SK-N-SH (cell line): Measurements from ENCODE around the gene TMPRSS6. TPM values are rescaled to one million over a fixed set of nuclear protein-coding genes. Genes with fewer than 3 reads are reported as not detected.
A peak's percentile ranks its signal among the peaks of the same experiment; 100 is the strongest.

Experiments used
- CTCF ChIA-PET: fragments of 300-600, 350-600 bp; formaldehyde crosslinking; extraction: SDS; loops from one replicate; lab custom pipeline; 2021; lab: Yijun Ruan, JAX
- POLR2A ChIA-PET: fragments of 350-600 bp; sonication (Branson Sonifier 250); formaldehyde crosslinking; extraction: SDS; loops from one replicate; lab custom pipeline; 2020; ENCODE audit warnings: antibody characterized with exemption, inconsistent platforms; lab: Yijun Ruan, JAX
- DNase-seq: peaks from one replicate; pipeline ENCODE4 v3.0.0; 2012
- H2AFZ ChIP-seq: fragments of 200-600 bp; sonication (generic); 2 replicates; pipeline ENCODE4 v1.8.1; 2016; ENCODE audit warnings: antibody characterized with exemption, mild to moderate bottlenecking, low read depth
- H3F3A ChIP-seq: fragments of 200-600 bp; sonication (generic); replicated peaks from 2 replicates; pipeline ENCODE3; 2016; ENCODE audit warnings: antibody characterized with exemption, mild to moderate bottlenecking; ENCODE audit not compliant: insufficient read depth
- H3K27ac ChIP-seq, 2 experiments: fragments of 200-500 bp in 1 of 2; fragments of 200-600 bp in 1 of 2; sonication (Bioruptor generic) in 1 of 2; sonication (generic), shearing (Covaris generic) in 1 of 2; 2 replicates each; pipeline versions ENCODE4 v1.5.1 to v1.6.1; 2014 to 2016; ENCODE audit warnings: low read depth in 2 of 2, inconsistent platforms in 1 of 2, low read length in 1 of 2, mild to moderate bottlenecking in 1 of 2, mixed read lengths in 1 of 2
- H3K27me3 ChIP-seq: fragments of 200-600 bp; sonication (generic), shearing (Covaris generic); 2 replicates; pipeline ENCODE4 v1.6.1; 2016; ENCODE audit warnings: mixed run types; ENCODE audit not compliant: insufficient read depth
- H3K36me3 ChIP-seq, 2 experiments: fragments of 200-500 bp in 1 of 2; fragments of 200-600 bp in 1 of 2; sonication (Bioruptor generic) in 1 of 2; sonication (generic) in 1 of 2; replicated peaks in 1 of 2; 2 replicates each; pipeline versions ENCODE3 to v1.5.1; 2014 to 2016; ENCODE audit warnings: low read length in 1 of 2, mild to moderate bottlenecking in 1 of 2; ENCODE audit not compliant: insufficient read depth in 2 of 2, control insufficient read depth in 1 of 2
- H3K4me1 ChIP-seq, 2 experiments: fragments of 200-500 bp in 1 of 2; fragments of 200-600 bp in 1 of 2; sonication (Bioruptor generic) in 1 of 2; sonication (generic), shearing (Covaris generic) in 1 of 2; 2 replicates each; pipeline versions ENCODE4 v1.5.1 to v1.6.1; 2014 to 2016; ENCODE audit warnings: low read depth in 1 of 2, low read length in 1 of 2, mixed run types in 1 of 2; ENCODE audit not compliant: insufficient read depth in 2 of 2, control insufficient read depth in 1 of 2
- H3K4me2 ChIP-seq: fragments of 200-600 bp; sonication (generic), shearing (Covaris generic); 2 replicates; pipeline ENCODE4 v1.6.1; 2017; ENCODE audit warnings: mixed run types
- H3K4me3 ChIP-seq, 2 experiments: fragments of 200-500 bp in 1 of 2; fragments of 200-600 bp in 1 of 2; sonication (Bioruptor generic) in 1 of 2; sonication (generic), shearing (Covaris generic) in 1 of 2; 2 replicates each; pipeline versions ENCODE4 v1.5.1 to v1.8.1; 2014 to 2016; ENCODE audit warnings: low read depth in 2 of 2, inconsistent platforms in 1 of 2, low read length in 1 of 2, mild to moderate bottlenecking in 1 of 2, mixed read lengths in 1 of 2, moderate library complexity in 1 of 2
- H3K79me2 ChIP-seq: fragments of 200-600 bp; sonication (generic); 2 replicates; pipeline ENCODE4 v1.8.1; 2017; ENCODE audit warnings: mild to moderate bottlenecking; ENCODE audit not compliant: insufficient read depth
- H3K9ac ChIP-seq: fragments of 200-600 bp; sonication (generic); 2 replicates; pipeline ENCODE4 v1.6.1; 2017; ENCODE audit warnings: mixed run types
- H3K9me2 ChIP-seq: fragments of 200-600 bp; sonication (generic); 2 replicates; pipeline ENCODE4 v1.6.1; 2017; ENCODE audit warnings: mixed run types
- H3K9me3 ChIP-seq: fragments of 200-600 bp; sonication (generic); 2 replicates; pipeline ENCODE4 v1.6.1; 2017; ENCODE audit warnings: mixed run types, mild to moderate bottlenecking, moderate library complexity
- H4K20me1 ChIP-seq: fragments of 200-600 bp; sonication (generic); 2 replicates; pipeline ENCODE4 v1.6.1; 2017; ENCODE audit warnings: mild to moderate bottlenecking, mixed run types; ENCODE audit not compliant: insufficient read depth
- ELF1 ChIP-seq: IDR thresholded peaks from 2 replicates; pipeline ENCODE4 v1.4.0; 2012
- EP300 ChIP-seq, 2 experiments: IDR thresholded peaks; 2 replicates each; pipeline versions ENCODE4 v1.4.0 to v1.6.1; 2012; ENCODE audit warnings: borderline replicate concordance in 1 of 2, low read depth in 1 of 2, low read length in 1 of 2
- FOSL2 ChIP-seq: IDR thresholded peaks from 2 replicates; pipeline ENCODE4 v1.4.0; 2012; ENCODE audit warnings: low read depth, mild to moderate bottlenecking, moderate library complexity, borderline replicate concordance
- FOXM1 ChIP-seq: IDR thresholded peaks from 2 replicates; pipeline ENCODE4 v1.4.0; 2012; ENCODE audit warnings: low read depth, mild to moderate bottlenecking
- JUND ChIP-seq: IDR thresholded peaks from 2 replicates; pipeline ENCODE4 v1.4.0; 2012
- MXI1 ChIP-seq: IDR thresholded peaks from 2 replicates; pipeline ENCODE4 v1.6.1; 2012; ENCODE audit warnings: mild to moderate bottlenecking, low read depth, low read length, improper control_type of control experiment
- RAD21 ChIP-seq: IDR thresholded peaks from 2 replicates; pipeline ENCODE4 v1.6.1; 2012; ENCODE audit warnings: mild to moderate bottlenecking, low read length
- RFX5 ChIP-seq: IDR thresholded peaks from 2 replicates; pipeline ENCODE4 v1.6.1; 2012; ENCODE audit warnings: mild to moderate bottlenecking, improper control_type of control experiment, low read length
- SIN3A ChIP-seq: IDR thresholded peaks from 2 replicates; pipeline ENCODE4 v1.6.1; 2012; ENCODE audit warnings: low read depth, mild to moderate bottlenecking, low read length, moderate library complexity, borderline replicate concordance
- TCF12 ChIP-seq: IDR thresholded peaks from 2 replicates; pipeline ENCODE4 v1.4.0; 2012
- WGBS: methylation state at CpG from one replicate; pipeline ENCODE4 v1.1.6; 2017; ENCODE audit warnings: low lambda C conversion rate; 5-methylcytosine and 5-hydroxymethylcytosine counted together
- polyA plus RNA-seq, 3 experiments: library from polyadenylated mRNA; depleted of rRNA; stranded (reverse); fragments of >200 nt; gene quantifications; 2 replicates each; pipeline ENCODE4 v1.2.3, GENCODE V29; 2012
- TF ChIP-seq, protein P1 (sequence below): IDR thresholded peaks from 2 replicates; pipeline ENCODE4 v1.4.0; 2012; ENCODE audit warnings: low read depth, borderline replicate concordance
- TF ChIP-seq, protein P2 (sequence below): IDR thresholded peaks from 2 replicates; pipeline ENCODE4 v1.4.0; 2012; ENCODE audit warnings: low read depth
- TF ChIP-seq, protein P3 (sequence below): IDR thresholded peaks from 2 replicates; pipeline ENCODE4 v1.4.0; 2012; ENCODE audit warnings: low read depth, borderline replicate concordance
- TF ChIP-seq, protein P4 (sequence below): fragments of 150-350 bp; IDR thresholded peaks from 2 replicates; pipeline ENCODE4 v1.6.1; 2016; ENCODE audit warnings: mild to moderate bottlenecking, low read depth, low read length

The TMPRSS6 gene
- polyA plus RNA-seq, 1 of the 3 experiments (the other 2 are of a cell fraction) = not detected

DNA sequence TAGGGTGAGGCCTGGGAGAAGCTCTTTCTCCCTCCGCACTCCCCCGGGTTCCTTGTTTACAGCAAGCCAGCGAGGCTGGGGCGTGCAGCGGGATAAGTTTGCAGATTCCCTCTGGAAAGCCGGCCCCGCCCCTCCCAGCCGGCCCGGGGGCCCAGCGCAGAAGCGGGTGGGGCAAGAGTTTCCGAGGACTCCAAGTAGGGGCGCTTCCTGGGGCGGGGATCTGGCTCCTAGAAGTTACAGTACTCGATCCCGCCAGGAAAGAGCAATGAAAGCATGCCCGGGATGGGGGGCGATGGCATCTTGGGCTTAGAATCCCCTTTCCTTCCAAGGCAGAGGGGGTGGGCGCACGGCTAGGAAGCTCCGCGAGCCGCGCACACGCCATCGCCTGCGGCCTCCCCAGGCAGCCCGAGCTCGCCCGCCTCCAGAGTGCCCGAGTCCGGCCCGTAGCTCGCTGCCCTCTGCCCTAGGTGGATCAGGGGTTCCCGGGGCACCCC is 90.7 kb downstream of the TMPRSS6 start:
- Histone ChIP-seq H3F3A (no peaks in the 10 kb centered on the region), H3K4me3 (peak overlapping the region; percentile 78 to 92), H3K4me1 (peaks cover 12 to 28% of the 10 kb centered on the region in 2 experiments; a peak in 2 of 4 replicates), H3K27ac (peak overlapping the region; percentile 42 to 89), H3K9me2 (no peaks in the 10 kb centered on the region), H3K9ac (peak overlapping the region; percentile 71), H3K36me3 (peaks cover 3 to 7% of the 10 kb centered on the region in 2 experiments), H3K79me2 (peaks cover 41% of the 10 kb centered on the region), H2AFZ (peak overlapping the region; percentile 96), H3K9me3 (no peaks in the 10 kb centered on the region), H3K4me2 (peak overlapping the region; percentile 94), H4K20me1 (no peaks in the 10 kb centered on the region), H3K27me3 (no peaks in the 10 kb centered on the region)
- DNase-seq = peak; percentile 68
- ChIA-PET POLR2A (interaction anchor here (1.2 to 1.8 kb wide), 2 partner anchors 10 to 32 kb away, joined by 4 to 5 read pairs; partner anchors contain the start of gene KCTD17), CTCF (interaction anchor here (0.7 to 1.8 kb wide), 9 partner anchors 9 to 163 kb away, joined by 3 to 5 read pairs (median 3); no protein-coding TSS in a partner anchor)
- TF ChIP-seq SIN3A = 0 out of 2 replicates have a peak, but pooled peaks have one; percentile 20
- TF ChIP-seq, protein P1, sequence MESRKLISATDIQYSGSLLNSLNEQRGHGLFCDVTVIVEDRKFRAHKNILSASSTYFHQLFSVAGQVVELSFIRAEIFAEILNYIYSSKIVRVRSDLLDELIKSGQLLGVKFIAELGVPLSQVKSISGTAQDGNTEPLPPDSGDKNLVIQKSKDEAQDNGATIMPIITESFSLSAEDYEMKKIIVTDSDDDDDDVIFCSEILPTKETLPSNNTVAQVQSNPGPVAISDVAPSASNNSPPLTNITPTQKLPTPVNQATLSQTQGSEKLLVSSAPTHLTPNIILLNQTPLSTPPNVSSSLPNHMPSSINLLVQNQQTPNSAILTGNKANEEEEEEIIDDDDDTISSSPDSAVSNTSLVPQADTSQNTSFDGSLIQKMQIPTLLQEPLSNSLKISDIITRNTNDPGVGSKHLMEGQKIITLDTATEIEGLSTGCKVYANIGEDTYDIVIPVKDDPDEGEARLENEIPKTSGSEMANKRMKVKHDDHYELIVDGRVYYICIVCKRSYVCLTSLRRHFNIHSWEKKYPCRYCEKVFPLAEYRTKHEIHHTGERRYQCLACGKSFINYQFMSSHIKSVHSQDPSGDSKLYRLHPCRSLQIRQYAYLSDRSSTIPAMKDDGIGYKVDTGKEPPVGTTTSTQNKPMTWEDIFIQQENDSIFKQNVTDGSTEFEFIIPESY = no peak
- TF ChIP-seq, protein P2, sequence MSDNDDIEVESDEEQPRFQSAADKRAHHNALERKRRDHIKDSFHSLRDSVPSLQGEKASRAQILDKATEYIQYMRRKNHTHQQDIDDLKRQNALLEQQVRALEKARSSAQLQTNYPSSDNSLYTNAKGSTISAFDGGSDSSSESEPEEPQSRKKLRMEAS = 0 out of 2 replicates have a peak, but pooled peaks have one; percentile 8
- whole genome bisulfite sequencing = 0% methylated on average over 13 of the region's 35 CpGs

DNA sequence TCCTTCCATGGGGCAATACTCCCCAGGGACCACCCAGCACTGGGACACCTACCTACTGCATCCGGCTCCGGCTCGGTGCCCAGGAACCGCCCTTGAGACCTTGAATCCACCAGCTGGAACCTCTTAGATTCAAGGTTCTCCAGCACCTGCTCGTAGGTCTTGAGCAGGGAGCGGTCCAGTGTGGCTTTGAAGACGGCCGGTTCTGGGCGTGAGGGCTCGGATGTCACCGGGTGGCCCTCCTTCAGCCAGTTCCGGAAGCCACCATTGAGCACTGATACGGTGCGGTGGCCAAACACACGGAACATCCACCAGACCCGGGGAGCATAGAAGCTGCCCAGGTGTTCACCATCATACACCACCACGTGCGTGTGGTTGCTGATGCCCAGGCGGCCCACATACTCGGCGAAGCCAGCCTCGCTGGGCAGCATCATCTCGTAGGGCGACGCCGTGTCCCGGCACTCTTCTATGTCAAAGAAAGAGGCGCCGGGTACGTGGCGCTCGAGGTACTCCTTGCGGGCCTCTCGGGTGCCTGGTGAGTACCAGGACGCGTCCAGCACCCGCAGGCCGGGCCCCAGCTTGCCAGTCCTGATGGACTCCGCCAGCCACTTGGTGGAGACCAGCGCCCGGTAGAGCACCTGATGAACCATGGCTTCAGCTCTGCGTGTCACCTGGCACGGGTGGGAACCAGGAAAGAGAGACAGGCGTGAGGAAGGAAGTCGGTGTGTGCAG is 91.3 kb downstream of the TMPRSS6 start:
- H3K9me2 ChIP-seq = no peaks in the 10 kb centered on the region
- H3K4me2 ChIP-seq = peak overlapping the region; percentile 94
- POLR2A ChIA-PET = interaction anchor here (1.2 to 1.8 kb wide), 2 partner anchors 10 to 33 kb away, joined by 4 to 5 read pairs; partner anchors contain the start of gene KCTD17
- H3K9ac ChIP-seq = peak overlapping the region; percentile 71
- H3K4me3 ChIP-seq = peak overlapping the region; percentile 78 to 92
- no peak overlapping the region; a peak in 1 of 4 replicates for H3K27ac ChIP-seq
- no peaks in the 10 kb centered on the region for H3K9me3 ChIP-seq
- H3K4me1 ChIP-seq = peaks cover 12 to 28% of the 10 kb centered on the region in 2 experiments; a peak in 2 of 4 replicates
- WGBS = 64% methylated on average over 10 of the region's 45 CpGs
- H2AFZ ChIP-seq = peak overlapping the region; percentile 96
- H3F3A ChIP-seq = no peaks in the 10 kb centered on the region
- DNase-seq = no peak
- H3K36me3 ChIP-seq = peaks cover 3 to 7% of the 10 kb centered on the region in 2 experiments
- no peaks in the 10 kb centered on the region for H4K20me1 ChIP-seq
- no peaks in the 10 kb centered on the region for H3K27me3 ChIP-seq
- no peak for TF ChIP-seq RAD21
- TF ChIP-seq FOSL2 = no peak
- TF ChIP-seq, protein P3, sequence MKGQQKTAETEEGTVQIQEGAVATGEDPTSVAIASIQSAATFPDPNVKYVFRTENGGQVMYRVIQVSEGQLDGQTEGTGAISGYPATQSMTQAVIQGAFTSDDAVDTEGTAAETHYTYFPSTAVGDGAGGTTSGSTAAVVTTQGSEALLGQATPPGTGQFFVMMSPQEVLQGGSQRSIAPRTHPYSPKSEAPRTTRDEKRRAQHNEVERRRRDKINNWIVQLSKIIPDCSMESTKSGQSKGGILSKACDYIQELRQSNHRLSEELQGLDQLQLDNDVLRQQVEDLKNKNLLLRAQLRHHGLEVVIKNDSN = no peak
- TF ChIP-seq FOXM1 = no peak
- TF ChIP-seq JUND = no peak
- no peak for TF ChIP-seq MXI1
- no peak for TF ChIP-seq ELF1
- TF ChIP-seq TCF12 = no peak
- no peak for TF ChIP-seq RFX5
- TF ChIP-seq, protein P1 = no peak
- TF ChIP-seq, protein P4, sequence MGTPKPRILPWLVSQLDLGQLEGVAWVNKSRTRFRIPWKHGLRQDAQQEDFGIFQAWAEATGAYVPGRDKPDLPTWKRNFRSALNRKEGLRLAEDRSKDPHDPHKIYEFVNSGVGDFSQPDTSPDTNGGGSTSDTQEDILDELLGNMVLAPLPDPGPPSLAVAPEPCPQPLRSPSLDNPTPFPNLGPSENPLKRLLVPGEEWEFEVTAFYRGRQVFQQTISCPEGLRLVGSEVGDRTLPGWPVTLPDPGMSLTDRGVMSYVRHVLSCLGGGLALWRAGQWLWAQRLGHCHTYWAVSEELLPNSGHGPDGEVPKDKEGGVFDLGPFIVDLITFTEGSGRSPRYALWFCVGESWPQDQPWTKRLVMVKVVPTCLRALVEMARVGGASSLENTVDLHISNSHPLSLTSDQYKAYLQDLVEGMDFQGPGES = no peak
- no peak for TF ChIP-seq EP300 (IDR thresholded peaks at IDR 0.05; ENCODE audit: borderline replicate concordance in 1 of 2, low read depth in 1 of 2, low read length in 1 of 2)
- TF ChIP-seq, all 33 proteins: peak for 0
- CTCF ChIA-PET = interaction anchor here (0.7 to 1.4 kb wide), 4 partner anchors 12 to 162 kb away, joined by 3 to 4 read pairs (median 3); no protein-coding TSS in a partner anchor
- peaks cover 41% of the 10 kb centered on the region for H3K79me2 ChIP-seq
